Activated CD8-positive, alpha-beta memory T cell treated with anti-CD3 and anti-CD28 coated beads, Interleukin-2, amount 50 U/mL, for 24 hours (primary cell): ENCODE measurements around the gene PGA4.
"Not testable (repeated sequence)": the region's sequence is repeated elsewhere in the genome, so short reads cannot be mapped to it uniquely, and the experiment has no call there.

Experiments
- DNase-seq: peaks from one replicate; pipeline ENCODE4 v3.0.0-alpha.2; 2020; ENCODE audit errors: extremely low read depth

PGA4 gene

DNA sequence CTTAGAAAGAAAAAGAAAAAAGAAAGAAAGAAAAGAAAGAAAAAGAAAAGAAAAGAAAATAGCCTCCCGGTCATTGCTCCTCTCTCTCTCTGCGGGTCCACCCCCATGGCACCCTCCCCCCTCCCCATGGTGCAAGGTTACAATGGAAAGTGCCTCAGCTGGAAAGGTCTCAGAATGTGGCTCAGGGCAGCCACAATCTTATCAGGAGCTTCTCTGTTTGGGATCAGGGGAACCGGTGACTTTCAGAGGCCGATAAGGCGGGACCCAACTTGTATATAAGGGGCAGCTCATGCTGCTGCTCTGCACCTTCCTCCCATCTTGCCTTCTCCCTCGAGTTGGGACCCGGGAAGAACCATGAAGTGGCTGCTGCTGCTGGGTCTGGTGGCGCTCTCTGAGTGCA is at the start of gene PGA4:
Gene PGA4 (plus strand): TSS at position 301 of the 400 bp plus-strand sequence. CDS start 54 bp downstream, at position 355.
- not testable (repeated sequence) for DNase-seq

DNA sequence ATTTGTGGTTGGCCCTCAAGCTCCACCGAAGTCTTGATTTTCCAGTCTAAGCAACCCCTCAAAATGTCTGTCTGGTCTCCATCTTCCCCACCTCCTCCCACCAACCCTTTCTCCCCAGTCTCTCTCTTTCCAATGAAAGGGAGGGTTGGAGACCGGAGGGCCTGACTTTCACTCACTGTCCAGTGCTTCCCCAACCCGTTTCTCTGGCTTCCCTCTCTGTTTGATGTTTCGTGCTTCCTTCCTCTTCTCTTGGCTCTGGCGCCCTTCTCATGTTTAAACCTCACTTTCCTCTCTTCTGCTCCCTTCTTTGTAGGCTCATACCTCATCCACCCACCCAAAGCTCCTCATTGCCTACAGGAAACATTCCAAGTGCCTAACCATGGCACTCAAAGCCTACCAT is 49.8 kb upstream of the PGA4 start:
- no peak for DNase-seq

DNA sequence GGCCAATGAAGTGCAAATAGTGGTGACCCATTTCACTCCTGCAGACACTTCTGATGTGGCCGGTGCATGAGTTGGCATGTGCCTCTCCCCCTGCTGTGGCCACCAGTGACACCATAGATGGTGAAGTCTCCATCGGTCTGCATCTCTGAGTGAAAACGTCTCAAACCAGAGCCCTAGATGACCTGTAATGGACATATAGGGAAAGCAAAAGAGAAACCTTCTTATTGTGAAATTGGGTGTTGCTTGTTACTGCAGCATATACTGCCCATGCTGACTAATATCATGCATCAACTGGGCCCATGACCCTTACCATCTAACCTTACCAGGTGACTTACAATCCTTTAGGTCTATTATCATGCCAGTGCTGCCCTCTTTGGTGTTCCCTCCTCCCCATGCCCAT is 49.3 kb upstream of the PGA4 start:
- DNase-seq = no peak

DNA sequence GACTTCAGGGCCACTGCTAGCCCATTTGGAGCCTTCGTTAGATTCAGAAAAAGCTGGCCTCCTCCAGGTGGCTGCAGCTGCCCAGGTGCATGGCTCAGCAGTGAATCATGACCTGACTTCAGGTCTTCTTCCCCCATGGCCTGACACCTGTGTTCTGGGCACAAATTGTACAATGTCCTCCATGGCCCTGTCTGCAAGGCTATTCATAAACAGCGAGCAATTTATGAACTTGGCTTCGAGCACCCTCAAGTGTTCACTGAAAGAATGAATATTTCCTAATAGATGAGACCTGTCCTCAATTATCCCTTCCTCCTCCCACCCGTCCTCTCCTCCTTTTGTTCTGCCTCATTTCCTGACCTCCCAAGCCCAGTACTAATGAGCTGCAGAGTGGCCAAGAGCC is 48.7 kb upstream of the PGA4 start:
- DNase-seq = no peak

DNA sequence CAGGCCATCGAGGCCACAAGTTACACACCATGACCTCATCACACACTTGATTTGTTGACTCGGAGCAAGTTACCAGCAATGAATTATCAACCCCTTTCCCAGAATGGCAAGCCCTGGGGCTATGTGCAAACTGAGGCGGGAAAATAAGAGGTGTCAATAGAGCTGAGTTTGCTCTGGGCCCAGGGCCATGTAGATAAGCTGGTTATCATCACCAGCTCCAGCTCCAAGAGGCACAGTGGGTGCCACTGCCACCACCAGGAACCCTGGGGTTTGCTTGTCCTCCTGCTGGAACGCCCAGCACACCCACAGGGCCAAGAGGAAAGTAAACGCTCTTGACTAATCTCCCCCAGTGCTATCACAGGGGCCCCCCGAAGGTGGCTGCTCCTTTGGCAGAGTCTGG is 47.9 kb upstream of the PGA4 start:
- DNase-seq = no peak

DNA sequence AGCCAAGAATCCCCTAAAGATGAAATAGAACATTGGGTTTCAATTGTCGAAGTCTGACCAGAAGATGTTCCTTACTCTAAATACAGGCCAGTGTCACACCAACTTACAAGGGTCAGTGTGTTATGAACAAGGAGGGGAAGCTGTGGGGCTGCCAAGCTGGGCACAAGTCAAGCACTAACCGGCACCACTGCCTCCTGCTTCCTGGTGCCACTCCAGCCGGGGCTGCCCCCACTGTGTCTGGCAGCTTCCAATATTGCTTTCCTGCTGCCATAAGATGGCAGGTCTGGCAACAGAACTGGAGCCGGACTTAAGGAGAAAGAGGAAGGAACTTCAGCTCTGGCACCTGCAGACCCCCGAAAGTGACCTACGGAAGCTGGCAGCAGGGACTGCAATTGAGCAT is 47.2 kb upstream of the PGA4 start:
- DNase-seq = no peak

DNA sequence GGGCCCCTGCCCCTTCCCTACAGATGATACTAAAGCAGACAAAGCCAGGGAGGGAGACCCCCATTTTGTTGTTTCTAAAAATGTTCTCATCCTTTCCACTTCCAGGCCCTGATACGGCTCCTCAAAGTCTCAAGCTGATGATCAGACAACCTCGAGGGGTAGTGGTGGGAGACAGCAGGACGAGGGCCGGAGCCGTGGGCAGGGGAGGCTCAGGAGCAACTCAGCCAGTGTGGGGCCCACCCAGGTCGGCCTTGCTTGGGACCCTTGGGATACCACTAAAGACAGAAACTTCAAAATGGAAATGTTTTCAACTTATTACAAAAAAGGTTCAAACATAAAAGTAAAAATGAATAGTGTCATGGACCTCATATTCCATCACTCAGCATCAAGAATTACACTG is 45.7 kb upstream of the PGA4 start:
- DNase-seq = no peak

DNA sequence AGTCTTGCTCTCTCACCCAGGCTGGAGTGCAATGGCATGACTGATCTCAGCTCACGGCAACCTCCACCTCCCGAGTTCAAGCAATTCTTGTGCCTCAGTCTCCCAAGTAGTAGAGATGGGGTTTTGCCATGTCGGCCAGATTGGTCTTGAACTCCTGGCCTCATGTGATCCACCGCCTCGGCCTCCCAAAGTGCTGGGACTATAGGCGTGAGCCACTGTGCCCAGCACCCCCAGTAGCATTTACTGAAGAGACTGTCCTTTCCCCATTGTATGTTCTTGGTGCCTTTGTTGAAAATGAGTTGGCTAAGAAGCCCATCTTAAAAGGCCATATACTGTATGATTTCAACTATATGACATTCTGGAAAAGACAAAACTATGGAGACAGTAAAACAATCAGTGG is 41.9 kb upstream of the PGA4 start:
- DNase-seq = not testable (repeated sequence)

DNA sequence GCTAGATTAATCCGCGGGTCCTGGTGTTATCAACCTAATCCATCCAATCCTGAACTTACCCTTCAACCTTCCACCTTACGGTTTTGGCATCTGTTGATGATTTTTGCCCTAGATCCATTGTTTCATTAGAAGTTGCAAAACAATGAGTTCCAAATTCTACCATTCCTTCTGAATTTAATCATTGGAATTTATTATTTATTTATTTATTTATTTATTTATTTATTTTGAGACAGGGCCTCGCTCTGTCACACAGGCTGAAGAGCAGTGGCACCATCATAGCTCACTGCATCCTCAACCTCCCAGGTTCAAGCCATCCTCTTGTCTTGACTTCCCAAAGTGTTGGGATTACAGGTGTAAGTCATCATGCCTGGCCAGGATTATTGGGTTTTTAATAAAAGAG is 40.7 kb upstream of the PGA4 start:
- DNase-seq = no peak

DNA sequence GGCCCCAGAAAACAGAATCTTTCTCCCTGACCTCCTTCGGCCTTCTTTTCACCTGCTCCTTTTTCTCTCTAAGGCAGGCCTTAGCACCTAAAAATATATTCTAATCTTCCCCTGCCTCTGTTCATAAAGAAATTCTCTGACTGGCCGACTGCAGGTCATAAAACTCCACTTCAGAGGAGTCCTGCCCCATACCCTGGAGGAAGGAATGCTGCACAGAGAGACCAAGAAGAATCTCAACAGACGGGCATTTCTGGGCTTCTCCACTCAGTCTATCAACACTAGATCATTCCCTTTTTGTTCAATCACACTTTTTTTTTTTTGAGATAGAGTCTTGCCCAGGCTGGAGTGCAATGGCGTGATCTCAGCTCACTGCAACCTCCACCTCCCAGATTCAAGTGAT is 38.5 kb upstream of the PGA4 start:
- no peak for DNase-seq

DNA sequence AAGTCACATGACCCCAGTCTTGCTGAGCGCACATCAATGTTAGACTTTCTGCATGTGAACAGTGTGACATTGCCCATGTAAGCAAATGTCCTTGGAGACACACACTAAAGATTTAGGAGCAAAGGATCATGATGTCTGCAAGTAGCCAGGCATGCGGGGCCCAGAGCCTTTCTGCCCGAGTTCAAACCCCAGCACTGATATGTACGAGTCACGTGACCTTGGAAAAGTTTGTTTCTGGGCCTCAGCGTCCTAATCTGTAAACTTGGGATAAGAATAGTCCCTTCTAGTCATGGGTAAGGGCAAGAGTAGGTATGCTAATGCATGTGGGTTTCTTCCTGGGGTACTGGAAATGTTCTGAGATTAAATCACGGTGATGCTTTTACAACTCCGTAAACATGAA is 35.6 kb upstream of the PGA4 start:
- no peak for DNase-seq

DNA sequence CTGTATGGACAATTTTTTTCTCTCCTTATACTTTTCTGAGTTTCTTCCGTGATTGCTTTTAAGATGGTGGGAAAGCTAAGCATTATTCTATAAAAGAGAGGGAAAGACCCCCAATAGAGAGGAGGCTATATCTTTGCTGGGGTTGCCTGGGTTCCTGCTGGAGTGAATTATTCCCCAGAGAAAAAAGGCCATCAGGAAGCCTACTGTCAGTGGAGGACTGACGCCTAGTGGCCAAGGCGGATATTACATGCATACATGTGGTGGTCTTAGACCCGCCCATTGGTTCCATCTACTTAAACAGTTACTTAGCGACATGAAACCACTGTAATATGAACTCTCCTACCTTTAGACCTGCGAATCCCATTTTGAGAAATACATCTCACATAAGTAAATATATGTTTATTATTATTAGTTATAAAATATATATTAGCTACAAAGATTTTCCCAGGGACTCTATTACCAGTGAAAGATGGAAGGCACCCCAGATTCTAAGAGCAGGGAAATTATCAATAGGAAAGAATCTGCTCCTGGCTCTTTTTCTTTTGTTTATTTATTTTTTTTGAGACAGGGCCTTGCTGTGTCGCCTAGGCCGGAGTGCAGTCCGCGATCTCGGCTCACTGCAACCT is 34.5 kb upstream of the PGA4 start:
- DNase-seq = peak; percentile 74

DNA sequence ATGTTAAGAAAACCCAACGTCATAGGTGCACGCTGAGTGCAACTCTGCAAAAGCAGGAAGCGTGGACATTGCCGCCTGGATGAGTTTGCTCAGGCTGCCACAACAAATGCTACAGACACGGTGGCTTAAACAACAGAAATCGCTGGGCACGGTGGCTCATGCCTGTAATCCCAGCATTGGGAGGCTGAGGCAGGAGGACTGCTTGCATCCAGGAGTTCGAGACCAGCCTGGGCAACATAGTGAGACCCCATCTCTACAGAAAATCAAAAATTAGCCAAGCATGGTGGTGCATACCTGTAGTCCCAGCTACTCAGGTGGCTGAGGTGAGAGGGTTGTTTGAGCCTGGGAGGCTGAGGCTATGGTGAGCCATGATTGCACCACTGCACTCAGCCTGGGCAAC is 32.2 kb upstream of the PGA4 start:
- DNase-seq = no peak

DNA sequence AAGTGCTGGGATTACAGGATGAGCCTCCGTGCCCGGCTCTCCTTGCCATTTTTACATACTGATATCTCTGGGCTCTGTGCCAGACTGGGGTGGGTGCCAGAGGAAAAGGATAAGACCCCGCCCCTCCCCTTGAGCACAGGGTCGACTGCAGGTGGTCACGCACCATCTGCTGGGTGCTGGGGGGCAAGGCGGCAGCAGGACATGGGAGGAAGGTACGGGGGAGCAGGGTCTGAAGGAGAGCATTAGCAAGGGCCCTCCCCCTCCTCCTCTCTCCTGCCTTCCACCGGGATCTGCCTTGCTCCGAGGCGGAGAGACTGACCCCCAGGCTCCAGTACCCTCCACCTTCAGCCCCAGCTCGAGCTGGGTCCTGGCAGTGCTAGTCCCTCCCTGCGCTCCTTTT is 28.6 kb upstream of the PGA4 start:
- no peak for DNase-seq

DNA sequence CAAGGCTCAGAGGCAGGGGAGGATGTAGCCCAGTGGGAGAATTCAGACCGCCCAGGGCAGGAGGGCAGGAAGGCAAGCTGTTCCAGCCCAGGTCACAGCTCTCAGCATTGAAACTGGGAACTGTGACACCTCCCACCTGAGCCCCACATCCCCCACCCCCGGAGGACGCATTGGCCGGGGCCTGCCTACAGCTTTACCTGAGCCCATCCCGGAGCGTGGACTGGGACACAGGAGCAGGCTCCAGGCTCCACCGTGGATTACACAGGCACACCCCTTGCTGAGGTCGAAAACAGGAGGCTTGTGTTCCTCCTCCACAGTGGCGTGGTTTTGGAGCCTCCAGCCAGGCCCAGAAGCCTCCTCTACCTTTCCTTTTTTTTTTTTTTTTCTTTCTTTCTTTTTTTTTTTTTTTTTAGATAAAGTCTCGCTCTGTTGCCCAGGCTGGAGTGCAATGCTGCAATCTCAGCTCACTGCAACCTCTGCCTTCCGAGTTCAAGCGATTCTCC is 27.9 kb upstream of the PGA4 start:
- no peak for DNase-seq

DNA sequence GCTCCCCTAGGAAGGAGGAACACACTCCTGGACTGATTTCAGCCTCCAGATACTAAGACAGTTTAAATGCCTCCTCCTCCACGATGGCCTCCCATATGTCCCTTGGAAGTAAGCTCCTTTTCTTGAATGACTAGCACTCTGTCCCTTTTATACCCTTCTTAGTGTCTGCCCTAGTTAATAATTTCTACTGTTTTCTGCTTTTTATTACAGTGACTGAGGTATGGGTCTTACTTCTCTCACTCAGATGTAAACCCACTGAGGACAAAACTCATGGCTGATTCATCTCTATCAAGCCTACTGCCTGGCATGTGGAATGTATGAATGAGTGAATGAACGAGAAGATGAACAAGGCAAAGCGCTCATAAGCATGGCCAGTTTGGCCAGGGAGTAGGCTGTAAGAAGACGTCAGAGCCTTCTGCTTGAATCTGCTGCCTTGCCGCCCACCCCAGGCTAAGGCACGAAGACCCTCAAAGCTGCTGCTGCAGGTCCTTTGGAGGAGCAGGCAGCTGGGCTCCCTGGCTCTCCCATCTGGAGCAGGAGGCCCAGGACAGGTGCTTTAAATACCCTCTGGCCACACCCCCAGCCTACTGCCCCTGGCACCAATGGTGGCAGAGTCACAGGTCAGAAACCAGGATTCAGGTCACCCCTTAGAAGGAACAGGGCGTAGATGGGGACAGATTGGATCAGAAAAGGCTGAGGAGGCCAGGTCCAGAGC is 27.0 kb upstream of the PGA4 start:
- no peak for DNase-seq

DNA sequence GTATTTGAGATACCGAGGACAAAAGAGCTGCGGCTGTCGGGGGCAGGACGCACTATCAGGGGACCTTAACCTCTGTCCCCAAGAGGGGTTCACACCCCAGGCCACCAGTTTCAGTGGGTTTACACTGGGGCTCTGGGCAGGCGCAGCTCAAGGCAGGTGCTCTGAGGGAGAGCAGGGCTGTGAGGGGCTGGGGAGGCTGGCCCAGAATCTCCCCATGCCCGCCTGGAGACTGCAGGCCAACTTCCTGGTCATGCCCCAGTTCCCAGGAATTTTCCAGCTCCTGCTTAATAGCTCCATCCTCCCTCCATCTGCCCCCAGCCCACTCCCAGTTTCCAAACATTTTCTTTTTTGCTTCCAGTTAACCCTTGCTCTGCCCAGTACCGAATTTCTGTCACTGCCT is 26.4 kb upstream of the PGA4 start:
- DNase-seq = no peak

DNA sequence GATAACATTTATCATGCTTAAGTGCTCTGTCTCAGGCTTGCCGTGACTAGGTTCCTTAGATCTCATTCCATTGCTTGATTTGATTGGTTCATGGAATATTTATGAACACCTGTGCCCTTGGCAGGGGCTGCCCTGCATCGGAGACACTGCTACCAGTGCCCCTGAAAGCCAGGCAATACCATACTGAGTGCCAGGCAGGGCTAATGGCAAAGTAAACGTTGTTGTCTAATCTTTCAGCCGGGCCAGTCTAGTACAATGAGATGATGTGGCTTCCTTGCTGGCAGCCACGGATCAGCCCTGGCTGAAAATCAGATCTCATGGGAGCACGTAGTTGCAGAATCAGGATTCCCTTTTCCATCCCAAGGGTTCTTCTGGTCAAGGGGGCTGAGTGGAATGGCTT is 23.8 kb upstream of the PGA4 start:
- DNase-seq = no peak

DNA sequence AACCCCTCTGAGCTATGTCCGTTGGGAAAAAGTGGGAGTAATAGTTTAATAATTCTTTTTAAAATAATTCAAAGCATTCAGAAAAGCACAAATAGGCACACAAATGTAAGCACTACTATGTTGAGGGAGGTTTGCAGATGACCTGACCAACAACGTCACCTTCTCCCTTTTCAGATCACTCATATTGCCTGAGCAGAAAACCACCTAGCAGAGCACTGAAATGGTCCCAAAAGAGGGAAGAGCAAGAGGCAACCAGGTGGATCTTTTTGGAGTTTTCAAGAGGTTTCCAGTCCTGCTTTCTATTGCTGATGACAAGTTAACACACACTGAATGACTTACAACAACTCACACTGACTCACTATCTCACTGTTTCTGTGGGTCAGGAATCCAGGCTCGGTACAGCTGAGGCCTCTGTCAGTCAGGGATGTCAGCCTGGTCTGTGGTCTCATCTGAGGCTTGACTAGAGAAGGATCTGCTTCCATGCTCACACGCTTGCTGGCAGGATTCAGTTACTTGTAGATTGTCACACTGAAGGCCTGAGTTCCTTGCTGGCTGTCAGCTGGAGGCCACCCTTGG is 23.1 kb upstream of the PGA4 start:
- DNase-seq = no peak

DNA sequence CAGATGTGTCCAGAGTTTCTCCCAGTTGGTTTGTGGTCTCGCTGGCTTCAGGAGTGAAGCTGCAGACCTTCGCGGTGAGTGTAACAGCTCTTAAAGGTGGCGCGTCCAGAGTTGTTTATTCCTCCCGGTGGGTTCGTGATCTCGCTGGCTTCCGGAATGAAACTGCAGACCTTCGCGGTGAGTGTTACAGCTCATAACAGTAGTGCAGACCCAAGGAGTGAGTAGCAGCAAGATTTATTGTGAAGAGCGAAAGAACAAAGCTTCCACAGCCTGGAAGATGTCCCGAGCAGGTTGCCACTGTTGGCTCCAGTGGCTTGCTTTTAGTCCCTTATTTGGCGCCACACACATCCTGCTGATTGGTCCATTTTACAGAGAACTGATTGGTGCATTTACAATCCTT is 20.7 kb upstream of the PGA4 start:
- no peak for DNase-seq

DNA sequence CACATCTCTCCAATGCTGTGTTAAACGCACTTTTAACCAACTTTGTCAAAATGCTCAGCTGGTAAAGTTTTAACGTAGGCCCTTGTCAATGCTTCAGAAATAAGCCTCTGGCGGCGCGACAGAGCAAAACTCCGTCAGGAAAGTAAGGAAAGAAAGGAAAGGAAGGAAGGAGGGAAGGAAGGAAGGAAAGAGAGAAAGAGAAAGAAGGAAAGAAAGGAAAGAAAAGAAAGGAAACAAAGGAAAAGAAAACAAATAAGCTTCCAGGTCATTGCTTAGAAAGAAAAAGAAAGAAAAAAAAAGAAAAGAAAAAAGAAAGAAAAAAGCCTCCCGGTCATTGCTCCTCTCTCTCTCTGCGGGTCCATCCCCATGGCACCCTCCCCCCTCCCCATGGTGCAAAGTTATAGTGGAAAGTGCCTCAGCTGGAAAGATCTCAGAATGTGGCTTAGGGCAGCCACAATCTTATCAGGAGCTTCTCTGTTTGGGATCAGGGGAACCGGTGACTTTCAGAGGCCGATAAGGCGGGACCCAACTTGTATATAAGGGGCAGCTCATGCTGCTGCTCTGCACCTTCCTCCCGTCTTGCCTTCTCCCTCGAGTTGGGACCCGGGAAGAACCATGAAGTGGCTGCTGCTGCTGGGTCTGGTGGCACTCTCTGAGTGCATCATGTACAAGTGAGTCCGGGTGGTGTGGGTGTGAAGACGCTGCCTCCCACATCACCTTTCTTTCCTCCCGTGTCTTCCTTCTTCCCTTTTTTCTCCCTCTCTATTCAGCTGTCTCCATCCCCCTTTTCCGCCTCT is 19.0 kb upstream of the PGA4 start, which contains the start of gene PGA3:
Gene PGA3 (plus strand): TSS at position 566 of the 797 bp plus-strand sequence. CDS start 50 bp downstream, at position 616.
- not testable (repeated sequence) for DNase-seq

DNA sequence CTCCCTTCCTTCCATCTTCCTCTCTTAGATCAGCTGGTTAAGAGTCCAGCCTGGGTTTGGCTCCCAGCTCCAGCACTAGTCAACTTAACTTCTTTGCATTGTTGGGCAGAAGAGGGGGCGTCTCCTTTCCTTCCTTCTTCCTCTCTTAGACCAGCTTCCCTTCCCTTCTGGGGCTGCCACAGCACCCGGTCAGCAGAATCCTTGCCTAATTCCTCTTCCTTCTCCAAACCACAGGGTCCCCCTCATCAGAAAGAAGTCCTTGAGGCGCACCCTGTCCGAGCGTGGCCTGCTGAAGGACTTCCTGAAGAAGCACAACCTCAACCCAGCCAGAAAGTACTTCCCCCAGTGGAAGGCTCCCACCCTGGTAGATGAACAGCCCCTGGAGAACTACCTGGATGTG is 18.3 kb upstream of the PGA4 start:
- DNase-seq = not testable (repeated sequence)
